Activated CD4-positive, alpha-beta T cell treated with anti-CD3 and anti-CD28 coated beads, Interleukin-2, amount 10 ng/mL, durations not matched to agents 7 days and 5 days (primary cell): ENCODE measurements around the gene HS6ST3. TPM values are rescaled to one million over a fixed set of nuclear protein-coding genes. Genes with fewer than 3 reads are reported as not detected.
"Not testable (repeated sequence)": the region's sequence is repeated elsewhere in the genome, so short reads cannot be mapped to it uniquely, and the experiment has no call there.

Source experiments
- CTCF ChIA-PET: fragments of 350-600 bp; sonication (Branson Sonifier 250); formaldehyde crosslinking; loops from one replicate; lab custom pipeline; 2021; ENCODE audit warnings: antibody characterized with exemption; lab: Charles Lee
- POLR2A ChIA-PET: fragments of 350-600 bp; sonication (Branson Sonifier 250); formaldehyde crosslinking; loops from one replicate; lab custom pipeline; 2021; ENCODE audit warnings: antibody characterized with exemption; lab: Charles Lee
- DNase-seq: peaks from one replicate; pipeline ENCODE4 v3.0.0-alpha.2; 2020
- H3K27ac Mint-ChIP-seq: one replicate; pipeline ENCODE4 v1.8.0; 2021; ENCODE audit warnings: mild to moderate bottlenecking, moderate library complexity, mixed read lengths
- H3K27me3 Mint-ChIP-seq: one replicate; pipeline ENCODE4 v1.8.0; 2021; ENCODE audit warnings: mixed read lengths
- H3K36me3 Mint-ChIP-seq: one replicate; pipeline ENCODE4 v1.8.0; 2021; ENCODE audit warnings: low read depth, mixed read lengths
- H3K4me1 Mint-ChIP-seq: one replicate; pipeline ENCODE4 v1.8.0; 2021; ENCODE audit warnings: mixed read lengths
- H3K4me3 Mint-ChIP-seq: one replicate; pipeline ENCODE4 v1.8.0; 2021; ENCODE audit warnings: mild to moderate bottlenecking, moderate library complexity, mixed read lengths
- H3K9me3 Mint-ChIP-seq: one replicate; pipeline ENCODE4 v1.8.0; 2021; ENCODE audit warnings: mixed read lengths
- total RNA-seq, 2 experiments: library from RNA; stranded (reverse); gene quantifications; one replicate each; pipeline ENCODE4 v1.2.3, GENCODE V29; 2021

The HS6ST3 gene
- total RNA-seq, 2 experiments from 2014 or later = not detected

- no peak overlapping the region for H3K27ac Mint-ChIP-seq
- no peaks in the 10 kb centered on the region for H3K36me3 Mint-ChIP-seq
- CTCF ChIA-PET = no interaction called here
- H3K4me3 Mint-ChIP-seq = no peak overlapping the region
- DNase-seq = no peak
- no peaks in the 10 kb centered on the region for H3K9me3 Mint-ChIP-seq
- POLR2A ChIA-PET = no interaction called here
- H3K27me3 Mint-ChIP-seq = peaks cover 2% of the 10 kb centered on the region
- H3K4me1 Mint-ChIP-seq = no peaks in the 10 kb centered on the region
Observed at GRCh38 chr13:96075953-96076543, 13.9 kb upstream of the HS6ST3 start.

DNA sequence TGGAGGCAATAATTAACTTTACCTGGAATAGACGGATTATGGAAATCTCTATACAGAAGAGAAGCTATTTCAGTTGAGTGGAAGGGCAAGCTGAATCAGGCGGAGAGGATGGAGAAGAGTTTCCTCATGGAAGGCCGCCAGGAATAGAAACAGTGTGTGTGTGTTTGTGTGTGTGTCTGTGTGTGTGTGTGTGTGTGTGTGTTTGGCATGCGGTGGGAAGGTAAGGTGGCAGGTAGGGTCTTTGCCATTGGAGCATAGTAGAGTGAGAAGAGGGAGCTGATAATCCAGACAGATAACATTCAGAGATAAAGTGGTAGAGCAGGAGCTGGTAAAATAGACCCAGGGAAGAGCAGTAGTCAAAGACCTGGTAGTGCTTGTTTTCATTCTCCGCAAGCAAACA is 9.2 kb upstream of the HS6ST3 start:
- CTCF ChIA-PET = no interaction called here
- no peak overlapping the region for H3K4me3 Mint-ChIP-seq
- H3K4me1 Mint-ChIP-seq = no peaks in the 10 kb centered on the region
- H3K9me3 Mint-ChIP-seq = no peaks in the 10 kb centered on the region
- no peaks in the 10 kb centered on the region for H3K36me3 Mint-ChIP-seq
- POLR2A ChIA-PET = no interaction called here
- H3K27ac Mint-ChIP-seq = no peak overlapping the region
- peaks cover 2% of the 10 kb centered on the region for H3K27me3 Mint-ChIP-seq
- no peak for DNase-seq

GRCh38 chr13:96081888-96082287 is 8.0 kb upstream of the HS6ST3 start:
- H3K9me3 Mint-ChIP-seq = no peaks in the 10 kb centered on the region
- CTCF ChIA-PET = no interaction called here
- no peak for DNase-seq
- no peaks in the 10 kb centered on the region for H3K4me1 Mint-ChIP-seq
- no peaks in the 10 kb centered on the region for H3K36me3 Mint-ChIP-seq
- H3K27ac Mint-ChIP-seq = no peak overlapping the region
- POLR2A ChIA-PET = no interaction called here
- H3K27me3 Mint-ChIP-seq = peaks cover 2% of the 10 kb centered on the region
- no peak overlapping the region for H3K4me3 Mint-ChIP-seq

DNA sequence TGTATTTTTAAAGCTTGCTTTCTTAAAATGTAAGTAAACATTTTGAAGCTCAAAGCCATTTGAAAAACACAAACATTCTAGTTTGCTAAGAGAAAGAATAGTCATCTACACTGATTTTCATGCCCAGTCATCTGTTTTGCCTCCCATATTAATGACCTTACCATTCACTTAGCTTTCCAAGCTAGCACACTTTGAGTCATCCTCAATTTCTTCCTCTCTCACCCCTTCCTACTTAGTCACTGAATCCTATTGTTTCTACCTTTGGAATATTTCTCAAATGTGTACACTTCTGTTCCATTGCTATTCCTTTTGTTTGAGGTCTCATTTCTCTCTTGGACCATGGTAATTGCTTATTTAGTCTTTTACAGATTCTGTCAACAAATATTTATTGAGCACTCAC is 7.3 kb upstream of the HS6ST3 start:
- Mint-ChIP-seq H3K27me3 (peaks cover 7% of the 10 kb centered on the region), H3K27ac (no peak overlapping the region), H3K4me3 (no peak overlapping the region), H3K36me3 (no peaks in the 10 kb centered on the region), H3K9me3 (no peaks in the 10 kb centered on the region), H3K4me1 (no peaks in the 10 kb centered on the region)
- DNase-seq = no peak
- POLR2A ChIA-PET = no interaction called here
- CTCF ChIA-PET = interaction anchor here (1.0 kb wide), 1 partner anchor 10 kb away, joined by 3 read pairs; no protein-coding TSS in a partner anchor

DNA sequence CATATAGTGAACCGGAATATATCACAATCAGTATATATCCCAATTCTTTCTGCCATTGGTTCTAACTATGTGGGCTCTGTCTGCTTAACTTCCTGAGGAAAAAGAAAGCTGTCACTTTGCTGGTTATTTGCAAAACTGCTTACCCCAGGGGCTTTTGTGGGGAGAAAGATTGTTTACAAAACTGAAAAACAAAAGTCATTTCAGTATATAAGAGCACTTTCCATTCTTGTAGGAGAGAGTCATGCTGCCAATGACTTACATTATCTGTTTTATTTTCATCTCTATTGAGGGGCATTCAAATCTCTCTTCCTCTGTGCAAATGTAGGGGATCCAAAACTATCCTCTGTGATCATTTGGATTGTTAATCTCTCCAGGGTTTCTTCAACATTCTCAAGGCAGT is 3.2 kb upstream of the HS6ST3 start:
- DNase-seq = no peak
- no peaks in the 10 kb centered on the region for H3K9me3 Mint-ChIP-seq
- no peak overlapping the region for H3K27ac Mint-ChIP-seq
- H3K4me3 Mint-ChIP-seq = no peak overlapping the region
- H3K27me3 Mint-ChIP-seq = peaks cover 31% of the 10 kb centered on the region
- no peaks in the 10 kb centered on the region for H3K36me3 Mint-ChIP-seq
- CTCF ChIA-PET = no interaction called here
- H3K4me1 Mint-ChIP-seq = peaks cover 1% of the 10 kb centered on the region
- POLR2A ChIA-PET = interaction anchor here (0.6 kb wide), 1 partner anchor 27 kb away, joined by 5 read pairs; no protein-coding TSS in a partner anchor

DNA sequence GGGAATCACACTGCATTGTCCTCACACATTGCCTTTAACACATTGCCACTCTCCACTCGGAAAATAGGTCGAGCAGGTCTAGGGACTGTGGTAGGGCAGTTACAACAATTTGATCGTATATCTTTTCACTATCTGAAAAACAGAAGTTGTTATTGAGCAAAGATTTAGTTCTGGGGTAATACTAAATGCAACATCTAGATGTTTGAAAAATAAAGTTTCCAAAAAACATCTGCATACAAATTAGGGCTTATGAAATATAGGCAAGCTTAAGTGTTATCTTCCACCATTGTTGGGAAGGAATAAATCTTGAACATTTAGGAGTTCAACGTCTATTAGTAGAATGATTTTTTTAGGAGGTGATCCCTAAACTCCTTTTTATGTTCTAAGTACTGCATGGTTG is 768 bp upstream of the HS6ST3 start:
- Mint-ChIP-seq H3K9me3 (no peaks in the 10 kb centered on the region), H3K4me3 (no peak overlapping the region), H3K4me1 (peaks cover 1% of the 10 kb centered on the region), H3K36me3 (no peaks in the 10 kb centered on the region), H3K27me3 (peaks cover 51% of the 10 kb centered on the region), H3K27ac (no peak overlapping the region)
- ChIA-PET POLR2A (interaction anchor here (0.6 kb wide), 1 partner anchor 32 kb away, joined by 4 read pairs; no protein-coding TSS in a partner anchor), CTCF (no interaction called here)
- no peak for DNase-seq

DNA sequence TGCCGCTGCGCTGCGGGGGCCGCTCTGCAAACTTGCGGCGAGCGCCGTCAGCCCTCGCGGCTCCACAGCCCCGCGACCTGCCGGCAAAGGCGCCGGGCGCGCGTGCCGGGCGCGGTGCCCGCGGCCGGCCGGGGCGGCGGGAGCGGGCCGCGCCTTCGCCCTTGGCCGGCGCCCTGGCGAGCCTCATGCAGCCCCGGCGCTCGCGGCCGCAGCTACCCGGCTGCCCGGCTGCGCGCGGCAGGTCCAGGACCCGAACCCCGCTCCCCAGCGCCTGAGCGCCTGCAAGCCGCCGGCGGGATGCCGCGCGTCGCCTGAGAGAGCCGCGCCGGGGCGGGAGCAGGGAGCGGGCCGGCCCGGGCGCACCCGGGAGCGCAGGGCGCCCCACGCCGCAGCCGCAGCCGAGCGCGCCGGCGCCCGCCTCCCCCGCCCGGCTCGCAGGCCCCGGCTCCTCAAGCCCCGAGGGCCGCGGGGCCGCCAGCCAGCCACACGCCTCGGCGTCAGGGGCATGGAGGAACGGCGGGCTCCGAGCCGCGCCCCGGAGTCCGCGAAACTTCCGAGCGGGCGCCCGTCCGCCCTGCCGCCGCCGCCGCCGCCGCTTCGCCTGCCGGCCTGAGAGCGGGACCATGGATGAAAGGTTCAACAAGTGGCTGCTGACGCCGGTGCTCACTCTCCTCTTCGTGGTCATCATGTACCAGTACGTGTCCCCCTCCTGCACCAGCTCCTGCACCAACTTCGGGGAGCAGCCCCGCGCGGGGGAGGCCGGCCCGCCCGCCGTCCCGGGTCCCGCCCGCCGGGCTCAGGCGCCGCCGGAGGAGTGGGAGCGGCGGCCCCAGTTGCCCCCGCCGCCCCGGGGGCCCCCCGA is 564 bp downstream of the HS6ST3 start:
- H3K27ac Mint-ChIP-seq = no peak overlapping the region
- H3K9me3 Mint-ChIP-seq = no peaks in the 10 kb centered on the region
- peaks cover 1% of the 10 kb centered on the region for H3K4me1 Mint-ChIP-seq
- no peak overlapping the region for H3K4me3 Mint-ChIP-seq
- peaks cover 51% of the 10 kb centered on the region for H3K27me3 Mint-ChIP-seq
- DNase-seq = no peak
- ChIA-PET POLR2A (no interaction called here), CTCF (no interaction called here)
- H3K36me3 Mint-ChIP-seq = no peaks in the 10 kb centered on the region

DNA sequence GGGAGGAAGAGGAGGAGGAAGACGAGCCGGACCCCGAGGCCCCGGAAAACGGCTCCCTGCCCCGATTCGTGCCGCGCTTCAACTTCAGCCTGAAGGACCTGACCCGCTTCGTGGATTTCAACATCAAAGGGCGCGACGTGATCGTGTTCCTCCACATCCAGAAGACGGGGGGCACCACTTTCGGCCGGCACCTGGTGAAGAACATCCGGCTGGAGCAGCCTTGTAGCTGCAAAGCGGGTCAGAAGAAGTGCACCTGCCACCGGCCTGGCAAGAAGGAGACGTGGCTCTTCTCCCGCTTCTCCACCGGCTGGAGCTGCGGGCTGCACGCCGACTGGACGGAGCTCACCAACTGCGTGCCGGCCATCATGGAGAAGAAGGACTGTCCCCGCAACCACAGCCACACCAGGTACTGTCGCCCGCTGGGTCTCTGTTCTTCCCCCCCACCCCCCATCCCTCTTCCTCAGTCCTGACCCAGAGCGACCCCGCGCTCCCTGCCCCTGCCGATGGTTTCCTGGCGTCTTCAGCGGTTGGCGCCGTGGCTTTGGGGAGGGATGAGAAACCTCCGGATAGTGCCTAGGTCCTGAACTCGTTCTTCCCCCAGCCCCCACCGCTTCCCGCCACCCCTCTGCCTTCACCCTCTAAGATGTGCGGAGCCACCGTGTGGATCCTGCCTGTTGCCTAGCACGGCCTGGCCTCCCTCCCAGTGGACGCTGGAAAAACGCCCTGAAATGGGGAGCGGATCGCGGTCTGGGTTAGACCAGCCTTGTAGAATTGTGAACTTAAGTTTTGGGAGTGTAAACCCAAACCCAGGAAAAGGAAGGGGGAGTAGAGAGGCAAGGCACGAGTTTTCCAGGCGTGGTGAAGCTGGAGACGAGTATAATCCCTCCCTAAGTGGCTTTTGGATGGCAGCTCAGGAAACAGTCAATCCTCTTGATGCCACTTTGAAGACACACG is 1.5 kb downstream of the HS6ST3 start:
- Mint-ChIP-seq H3K4me1 (peaks cover 1% of the 10 kb centered on the region), H3K9me3 (no peaks in the 10 kb centered on the region), H3K27me3 (peaks cover 51% of the 10 kb centered on the region), H3K4me3 (no peak overlapping the region), H3K36me3 (no peaks in the 10 kb centered on the region), H3K27ac (no peak overlapping the region)
- ChIA-PET POLR2A (no interaction called here), CTCF (no interaction called here)
- no peak for DNase-seq

DNA sequence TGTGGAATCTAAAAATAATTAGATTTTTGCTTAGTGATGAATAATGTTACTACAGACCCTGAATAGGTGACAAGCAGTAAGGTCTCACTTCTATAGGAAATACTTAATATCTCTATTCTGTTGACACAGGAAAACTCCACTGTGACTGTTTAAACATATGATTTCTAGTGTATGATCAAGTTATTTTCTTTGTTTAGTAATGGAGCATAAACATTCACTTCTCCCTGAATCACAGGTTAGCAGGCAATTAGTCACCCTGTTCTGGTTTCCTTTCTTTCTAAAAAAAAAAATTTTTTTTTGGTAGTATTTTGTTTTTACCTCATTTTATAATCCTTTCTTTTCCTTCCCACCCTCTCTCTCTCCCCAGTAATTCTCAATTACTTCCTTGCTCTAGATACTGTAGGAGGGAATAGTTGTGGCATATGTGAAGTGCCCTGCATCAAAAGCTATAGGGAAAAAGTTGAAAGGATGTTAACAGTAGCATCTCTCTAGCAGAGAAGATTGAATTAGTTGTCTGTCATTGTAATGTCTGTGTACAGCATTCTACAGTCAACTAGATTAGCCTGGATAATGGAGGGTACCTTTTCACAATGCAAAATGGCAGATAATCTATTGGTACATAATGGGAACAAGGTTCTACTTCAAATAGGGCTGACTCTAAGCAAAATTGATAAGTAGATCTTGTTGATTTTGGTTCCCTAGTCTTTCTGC is 3.5 kb downstream of the HS6ST3 start:
- Mint-ChIP-seq H3K27me3 (peaks cover 42% of the 10 kb centered on the region), H3K4me1 (peaks cover 1% of the 10 kb centered on the region), H3K36me3 (no peaks in the 10 kb centered on the region), H3K9me3 (no peaks in the 10 kb centered on the region), H3K4me3 (no peak overlapping the region), H3K27ac (no peak overlapping the region)
- CTCF ChIA-PET = no interaction called here
- POLR2A ChIA-PET = no interaction called here
- no peak for DNase-seq

DNA sequence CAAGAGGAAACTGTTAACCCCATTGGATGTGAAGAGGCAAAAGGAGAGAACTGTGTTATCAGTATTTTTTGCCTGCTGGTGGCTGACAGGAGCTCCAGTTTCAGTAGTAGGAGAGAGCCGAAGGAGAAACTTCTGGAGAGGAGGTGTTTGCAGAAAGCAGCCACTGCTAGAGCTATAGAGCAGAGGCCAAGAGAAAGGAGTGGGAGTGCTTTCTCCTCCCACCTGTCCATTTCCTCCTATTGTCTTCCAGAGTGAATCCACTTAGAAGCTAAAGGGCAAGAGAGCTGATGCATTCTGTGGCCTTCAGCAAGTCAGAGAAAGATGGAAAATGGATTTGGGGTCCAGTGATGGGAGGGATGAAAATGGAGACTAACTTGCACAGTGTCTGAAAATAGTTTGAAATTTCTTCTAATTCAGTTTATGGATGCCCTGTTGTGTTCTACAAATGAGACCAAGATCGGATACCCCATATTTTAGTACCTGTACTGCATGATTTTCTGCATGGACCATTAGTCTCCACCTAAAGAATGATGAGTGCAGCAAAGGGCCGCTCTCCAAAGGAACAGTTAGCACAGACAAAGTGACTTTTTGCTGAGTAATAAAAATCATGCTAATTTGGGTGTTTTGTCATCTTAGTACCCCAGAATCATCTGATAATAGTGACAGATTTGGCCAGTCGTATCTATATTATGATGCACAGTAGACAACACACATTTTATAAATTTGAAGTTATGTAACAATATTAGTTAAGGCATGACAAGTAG is 10.7 kb downstream of the HS6ST3 start:
- no peak for DNase-seq
- Mint-ChIP-seq H3K27me3 (no peaks in the 10 kb centered on the region), H3K27ac (no peak overlapping the region), H3K4me1 (no peaks in the 10 kb centered on the region), H3K4me3 (no peak overlapping the region), H3K9me3 (no peaks in the 10 kb centered on the region), H3K36me3 (no peaks in the 10 kb centered on the region)
- CTCF ChIA-PET = no interaction called here
- POLR2A ChIA-PET = no interaction called here

- DNase-seq = no peak
- no peak overlapping the region for H3K4me3 Mint-ChIP-seq
- CTCF ChIA-PET = no interaction called here
- H3K27ac Mint-ChIP-seq = no peak overlapping the region
- H3K4me1 Mint-ChIP-seq = no peaks in the 10 kb centered on the region
- POLR2A ChIA-PET = no interaction called here
- H3K27me3 Mint-ChIP-seq = no peaks in the 10 kb centered on the region
- H3K36me3 Mint-ChIP-seq = no peaks in the 10 kb centered on the region
- peaks cover 12% of the 10 kb centered on the region for H3K9me3 Mint-ChIP-seq
Observed at GRCh38 chr13:96104516-96104915, 14.6 kb downstream of the HS6ST3 start.

- H3K27me3 Mint-ChIP-seq, H3K4me3 Mint-ChIP-seq, POLR2A ChIA-PET, H3K4me1 Mint-ChIP-seq, H3K27ac Mint-ChIP-seq, H3K36me3 Mint-ChIP-seq, CTCF ChIA-PET, DNase-seq: not testable (repeated sequence)
- peaks cover 12% of the 10 kb centered on the region for H3K9me3 Mint-ChIP-seq
Observed at GRCh38 chr13:96108072-96108471, 18.2 kb downstream of the HS6ST3 start.
